Left colon (tissue), 2 donors: ENCODE data around the gene LYRM7. TPM values are rescaled to one million over a fixed set of nuclear protein-coding genes. Genes with fewer than 3 reads are reported as not detected.
"Not testable (repeated sequence)": the region's sequence is repeated elsewhere in the genome, so short reads cannot be mapped to it uniquely, and the experiment has no call there.

ENCODE experiments used
- ATAC-seq: fragments of 200-7000 bp; cut with Tn5 transposase; one replicate; pipeline ENCODE4 v1.9.1; 2020; ENCODE audit warnings: mild to moderate bottlenecking, moderate library complexity
- DNase-seq, 2 donors: peaks; one replicate each; pipeline ENCODE4 v3.0.0-alpha.2; 2020
- intact Hi-C, 2 donors: fragments of 100-400 bp; cut with DNase I in 1 of 2; cut with micrococcal nuclease in 1 of 2; formaldehyde crosslinking; loops; one replicate each; pipeline versions ENCODE4 v1.11.2 to v1.14.0; 2022; cut with DNase I, micrococcal nuclease
- total RNA-seq, 2 donors: library from RNA; stranded (reverse); fragmentation: NEBNext Ultra II Directional; extraction: Animal tissue kit (Norgen Biotek cat#: 25700); gene quantifications; one replicate each; pipeline ENCODE4 v1.2.1, GENCODE V29; 2021
- donor health status: DM: no; HTN: no; CAD: no.
- donor health status: DM: yes; HTN: yes; CAD: no.

LYRM7 gene
- total RNA-seq, 2 donors from 2014 or later: 10.8 to 12.3 TPM

- intact Hi-C loops: no loop called here
- no peak for DNase-seq
- ATAC-seq: peak; percentile 64
These were observed 72.0 kb downstream of the LYRM7 start for GRCh38 chr5:131242728-131243255.

GRCh38 chr5:131245312-131245711, 74.6 kb downstream of the LYRM7 start:
- intact Hi-C loops: no loop called here
- DNase-seq (no peak), ATAC-seq (peak; percentile 58)

GRCh38 chr5:131245948-131246347, 75.2 kb downstream of the LYRM7 start:
- ATAC-seq (peak; percentile 92), DNase-seq (peak; percentile 45 to 70)
- intact Hi-C loops: no loop called here

- DNase-seq: no peak
- intact Hi-C loops: no loop called here
- ATAC-seq: no peak
These were observed 75.8 kb downstream of the LYRM7 start for GRCh38 chr5:131246504-131246903.

- no peak for ATAC-seq
- intact Hi-C loops: no loop called here
These were observed 80.2 kb downstream of the LYRM7 start for GRCh38 chr5:131250751-131251475.

GRCh38 chr5:131252824-131253171, 82.1 kb downstream of the LYRM7 start:
- DNase-seq (peak; percentile 59 to 63), ATAC-seq (peak; percentile 66)
- intact Hi-C loops: no loop called here

More at GRCh38 chr5:131250751-131251475, 80.2 kb downstream of the LYRM7 start:
- no peak for DNase-seq

- DNase-seq, intact Hi-C loops, ATAC-seq: not testable (repeated sequence)
These were observed 83.3 kb downstream of the LYRM7 start for GRCh38 chr5:131254025-131254424.

GRCh38 chr5:131254741-131255140, 84.0 kb downstream of the LYRM7 start:
- intact Hi-C loops: no loop called here
- DNase-seq: no peak
- no peak for ATAC-seq

Other genes starting within 250 kb of the LYRM7 start
- 100 to 1,000 TPM; 303 to 318 TPM for gene HINT1, start 5.7 kb upstream of the LYRM7 start, total RNA-seq
- gene CDC42SE2, start 93.1 kb downstream of the LYRM7 start, total RNA-seq: 100 to 1,000 TPM; 106 to 114 TPM